Stimulated activated CD4-positive, alpha-beta T cell treated with anti-CD3 and anti-CD28 coated beads, Interleukin-4, amount 100 ng/mL, for 48 hours (primary cell): Measurements from ENCODE around the gene FAM13A.
"Not testable (repeated sequence)": the region's sequence is repeated elsewhere in the genome, so short reads cannot be mapped to it uniquely, and the experiment has no call there.

Source experiments
- DNase-seq, 2 donors: peaks; one replicate each; pipeline ENCODE4 v3.0.0-alpha.2; 2020; ENCODE audit warnings: low read depth in 2 of 2

The FAM13A gene

DNA sequence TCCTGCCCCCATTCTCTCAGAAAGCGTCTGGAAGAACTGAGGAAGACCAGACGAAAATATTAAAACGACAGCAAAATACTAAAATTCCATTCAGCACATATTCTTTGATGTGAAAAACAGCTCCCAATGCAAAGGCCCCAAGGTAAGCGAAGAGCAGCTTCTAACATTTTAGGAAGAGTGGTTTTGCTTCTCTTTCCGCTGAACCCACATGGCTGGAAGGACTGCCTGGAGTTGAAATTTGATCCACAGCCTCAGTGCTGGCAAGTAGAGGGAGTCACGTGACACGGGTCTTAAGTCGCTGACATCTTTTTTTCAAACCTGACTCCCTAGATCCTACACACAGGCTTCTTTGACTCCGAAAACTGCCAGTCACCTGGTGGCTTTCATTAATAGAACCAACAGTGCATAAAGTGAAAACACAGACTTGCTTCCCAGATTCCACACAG lies at the start of gene FAM13A:
Gene FAM13A, minus strand, starts transcription at position 233 of the 446 bp plus-strand sequence. Its CDS starts 221 bp downstream, at position 12.
- no peak for DNase-seq

DNA sequence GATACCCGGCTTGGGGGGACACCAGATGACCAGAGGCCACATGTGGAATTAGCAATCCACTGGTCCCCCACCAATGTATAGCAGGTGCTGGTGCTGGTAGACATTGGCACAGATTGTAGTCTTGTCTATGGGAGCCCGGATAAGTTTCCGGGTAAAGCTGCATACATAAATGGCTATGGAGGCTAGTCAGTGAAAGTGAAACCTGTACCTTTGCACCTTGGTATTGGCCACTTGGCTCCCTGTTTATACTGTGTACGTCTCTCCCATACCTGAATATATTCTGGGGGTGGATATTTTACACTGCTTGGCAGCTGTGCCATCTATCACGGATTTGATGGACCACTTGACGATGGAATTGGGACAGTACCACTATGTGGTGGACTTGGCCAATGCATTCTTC lies 48.7 kb upstream of the FAM13A start:
- DNase-seq = no peak

DNA sequence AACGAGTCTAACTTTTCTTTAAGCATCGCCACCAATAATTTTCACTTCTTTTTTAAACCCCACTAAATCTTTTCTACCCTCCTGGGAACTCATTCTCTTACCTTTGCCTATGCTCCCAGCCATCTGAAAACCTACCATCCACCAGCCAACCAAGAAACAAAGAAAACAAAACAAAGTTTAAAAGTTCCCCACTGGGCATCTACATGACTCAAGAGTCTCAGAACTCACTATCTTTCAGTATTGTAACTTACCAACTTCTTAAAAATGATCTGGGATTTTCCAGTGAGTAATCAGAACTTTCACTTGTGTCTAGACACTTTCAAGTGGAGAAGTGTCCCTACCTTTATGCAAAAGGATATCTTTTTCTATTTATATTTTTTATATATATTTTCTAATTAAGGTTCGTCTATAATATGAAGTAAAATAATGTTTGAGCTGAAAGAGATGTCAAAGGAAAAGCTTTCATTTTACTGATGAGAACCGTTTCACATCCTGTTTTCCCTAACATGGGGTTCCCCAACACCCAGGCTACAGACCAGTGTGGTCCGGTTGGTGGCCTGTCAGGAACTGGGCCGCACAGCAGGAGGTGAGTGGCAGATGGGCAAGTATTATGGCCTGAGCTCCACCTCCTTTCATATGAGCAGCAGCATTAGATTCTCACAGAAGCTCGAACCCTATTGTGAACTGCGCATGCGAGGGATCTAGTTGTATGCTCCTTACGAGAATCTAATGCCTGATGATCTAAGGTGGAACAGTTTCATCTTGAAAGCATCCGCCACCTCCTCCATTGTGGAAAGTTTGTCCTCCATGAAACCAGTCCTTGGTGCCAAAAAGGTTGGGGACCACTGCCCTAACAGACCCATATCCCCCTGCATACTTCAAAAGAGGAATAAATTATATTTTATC lies 44.5 kb upstream of the FAM13A start:
- DNase-seq = no peak

DNA sequence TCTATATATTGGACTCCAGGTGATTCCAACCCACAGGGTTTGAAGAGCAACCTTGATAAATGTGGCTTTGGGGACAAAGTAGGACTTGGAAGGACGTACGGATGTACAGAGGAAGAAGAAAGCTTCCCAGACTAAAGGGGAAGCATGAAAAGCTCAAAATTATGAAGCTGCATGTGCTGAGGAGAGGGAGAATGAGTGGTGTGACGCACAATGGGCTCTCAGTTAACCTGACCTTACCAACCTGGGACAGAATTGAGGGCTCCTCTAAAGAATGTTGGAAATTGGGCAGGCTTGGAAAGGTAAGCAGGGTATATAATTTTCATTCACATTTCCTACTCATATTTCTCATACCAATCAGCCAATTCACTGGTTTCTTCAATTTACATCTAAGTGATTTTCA lies 43.9 kb upstream of the FAM13A start:
- DNase-seq = no peak

DNA sequence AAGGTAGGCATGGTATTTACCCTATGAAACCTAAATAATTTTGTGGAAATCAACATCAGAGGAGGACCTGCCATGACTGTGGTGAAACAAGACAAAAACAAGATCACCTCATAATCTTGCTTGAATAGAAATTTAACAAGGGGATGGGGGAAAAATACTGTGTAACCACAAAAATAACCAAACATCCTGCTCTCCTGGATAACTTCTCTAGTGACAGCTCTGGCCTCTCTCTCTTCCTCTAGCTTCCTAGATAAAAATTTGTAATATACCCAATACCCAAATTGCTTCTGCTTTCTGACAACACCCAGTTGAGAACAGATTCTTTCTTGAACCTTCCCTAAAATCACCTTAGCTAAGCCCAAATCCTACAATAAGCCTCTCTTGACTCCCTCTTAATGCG lies 42.5 kb upstream of the FAM13A start:
- DNase-seq = no peak

DNA sequence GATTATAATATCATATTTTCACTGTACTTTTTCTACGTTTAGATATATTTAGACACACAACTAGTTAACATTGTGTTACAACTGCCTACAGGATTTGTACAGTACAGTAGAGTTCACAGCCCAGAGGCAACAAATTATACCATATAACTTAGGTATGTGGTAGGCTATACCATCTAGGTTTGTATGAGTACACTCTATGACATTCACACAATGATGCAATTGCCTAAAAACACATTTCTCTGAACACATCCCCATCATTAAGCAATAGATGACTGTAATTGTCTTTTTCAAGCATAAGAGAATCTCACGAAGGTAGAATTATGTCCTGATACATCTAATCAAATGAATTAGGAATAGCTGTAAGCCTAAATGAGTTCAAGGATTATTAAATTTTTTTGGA lies 42.0 kb upstream of the FAM13A start:
- DNase-seq = no peak

DNA sequence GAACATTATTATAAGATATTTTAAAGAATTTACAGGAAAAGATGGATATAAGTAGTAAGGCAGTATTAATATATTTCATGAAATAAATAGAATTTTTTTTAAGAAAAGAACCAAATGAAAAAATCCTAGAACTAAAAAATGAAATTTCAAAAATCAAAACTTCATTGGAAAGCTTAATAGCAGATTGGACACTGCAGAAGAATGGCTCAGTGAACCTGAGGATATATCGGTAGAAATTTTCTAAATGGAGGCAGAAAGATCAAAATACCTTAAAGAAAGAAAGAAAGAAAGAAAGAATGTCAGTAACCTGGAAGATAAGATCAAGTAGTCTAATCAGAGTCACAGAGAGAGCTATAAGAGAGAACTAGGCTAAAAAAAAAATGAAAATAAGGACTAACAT lies 21.3 kb upstream of the FAM13A start:
- no peak for DNase-seq

DNA sequence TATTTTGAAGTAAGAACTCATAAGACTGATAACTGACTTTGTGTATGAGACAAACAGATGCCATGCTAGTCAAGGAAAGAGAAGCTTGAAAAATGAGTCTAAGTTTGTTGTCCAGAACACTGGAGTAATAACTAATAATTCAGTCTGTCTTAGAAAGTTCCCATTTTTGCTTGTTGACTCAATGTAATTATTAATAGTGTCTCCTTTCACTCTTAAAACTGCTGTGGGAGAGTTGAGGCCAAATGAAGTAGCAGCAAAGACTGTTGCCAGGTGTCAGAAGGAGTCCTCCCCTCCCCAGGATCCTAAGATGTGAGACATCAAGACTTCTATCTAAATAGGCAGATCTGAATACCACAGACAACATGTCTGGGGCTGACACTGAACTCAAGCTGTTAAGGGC lies 20.8 kb upstream of the FAM13A start:
- no peak for DNase-seq

DNA sequence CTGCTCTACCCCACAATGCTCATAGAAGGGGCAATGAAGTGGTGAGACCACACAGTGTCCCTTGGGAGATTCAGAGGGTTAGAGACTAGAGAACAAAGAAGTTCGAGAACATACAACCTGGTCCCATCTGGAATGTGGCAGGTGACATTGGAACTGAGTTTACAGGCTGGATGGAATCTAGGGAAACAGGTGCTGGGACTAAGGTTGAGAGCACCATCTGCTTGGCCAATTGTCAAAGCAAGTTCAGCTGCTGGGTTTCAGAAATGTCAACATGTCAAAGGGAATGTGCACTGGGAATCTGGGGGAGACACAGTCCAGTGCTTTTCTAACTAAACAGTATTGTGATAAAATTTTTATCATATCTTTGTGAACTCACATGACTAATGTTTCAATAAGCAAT lies 15.9 kb upstream of the FAM13A start:
- no peak for DNase-seq

DNA sequence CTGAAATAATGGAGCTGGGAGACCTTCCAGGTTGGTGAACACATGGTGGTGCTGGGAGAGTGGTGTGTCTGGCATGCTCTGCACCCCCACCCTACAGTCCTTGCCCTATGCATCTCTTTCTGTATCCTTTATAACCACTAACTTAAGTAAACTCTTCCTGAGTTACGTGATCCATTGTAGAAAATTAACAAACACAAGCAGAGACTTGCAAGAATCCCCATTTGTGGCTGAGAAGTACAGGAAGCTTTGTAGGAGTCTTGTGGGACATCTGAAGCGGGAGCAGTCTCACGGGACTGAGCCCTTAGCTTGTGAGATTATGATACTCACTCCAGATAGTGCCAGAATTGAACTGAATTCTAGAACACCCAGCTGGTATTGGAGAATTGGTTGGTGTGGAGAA lies 14.3 kb upstream of the FAM13A start:
- no peak for DNase-seq

DNA sequence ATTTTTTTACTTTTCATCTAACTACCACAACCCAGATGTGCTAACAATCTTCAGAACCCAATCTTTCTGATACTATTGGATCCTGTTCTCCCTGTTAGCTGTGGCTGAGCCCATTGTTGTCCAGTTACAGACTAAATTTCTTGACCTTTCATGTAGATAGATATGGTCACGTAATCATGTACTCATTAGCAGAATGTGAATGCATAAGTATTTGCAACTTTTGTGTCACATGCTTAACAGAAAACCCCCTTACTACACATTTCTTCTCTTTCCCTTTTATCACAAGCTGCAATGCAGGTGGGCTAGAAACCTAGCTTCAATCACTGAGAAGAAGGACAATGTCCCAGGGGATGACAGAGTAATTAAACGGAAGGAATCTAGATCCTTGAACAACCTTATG lies 13.1 kb upstream of the FAM13A start:
- DNase-seq = no peak

DNA sequence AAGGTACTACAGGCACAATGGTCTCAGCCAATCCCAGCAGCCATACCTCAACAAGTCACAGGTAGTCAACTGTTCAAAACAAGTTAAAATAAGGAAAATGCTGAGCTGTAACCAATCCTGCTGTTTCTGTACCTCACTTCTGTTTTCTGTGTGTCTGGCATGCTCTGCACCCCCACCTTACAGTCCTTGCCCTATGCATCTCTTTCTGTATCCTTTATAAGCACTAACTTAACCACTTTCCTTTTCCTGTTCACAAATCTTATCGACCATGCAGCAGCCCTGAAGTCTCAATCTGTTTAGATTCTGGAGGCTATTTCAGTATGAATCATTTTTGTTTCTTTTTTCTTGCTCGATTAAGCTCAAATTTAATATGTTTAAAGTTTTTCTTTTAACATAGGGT lies 12.5 kb upstream of the FAM13A start:
- no peak for DNase-seq

DNA sequence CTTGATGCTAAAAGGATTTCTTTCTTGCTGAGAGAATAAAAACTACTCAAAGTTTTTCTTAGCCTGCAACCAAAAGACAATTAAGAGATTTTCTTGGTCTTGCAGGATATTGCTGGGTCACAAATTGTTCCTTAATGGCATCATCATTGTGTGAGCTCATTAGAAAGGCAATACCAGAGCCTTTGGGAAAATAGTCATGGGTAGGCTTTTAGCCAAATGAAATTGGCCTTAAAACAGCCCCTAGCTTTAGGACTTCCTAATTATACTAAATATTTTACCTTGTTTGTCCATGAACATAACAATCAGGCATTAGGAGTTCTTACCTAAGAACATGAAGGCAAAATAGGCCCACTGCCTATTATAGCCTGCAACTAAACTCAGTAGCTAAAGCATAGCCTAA lies 10.4 kb upstream of the FAM13A start:
- no peak for DNase-seq

DNA sequence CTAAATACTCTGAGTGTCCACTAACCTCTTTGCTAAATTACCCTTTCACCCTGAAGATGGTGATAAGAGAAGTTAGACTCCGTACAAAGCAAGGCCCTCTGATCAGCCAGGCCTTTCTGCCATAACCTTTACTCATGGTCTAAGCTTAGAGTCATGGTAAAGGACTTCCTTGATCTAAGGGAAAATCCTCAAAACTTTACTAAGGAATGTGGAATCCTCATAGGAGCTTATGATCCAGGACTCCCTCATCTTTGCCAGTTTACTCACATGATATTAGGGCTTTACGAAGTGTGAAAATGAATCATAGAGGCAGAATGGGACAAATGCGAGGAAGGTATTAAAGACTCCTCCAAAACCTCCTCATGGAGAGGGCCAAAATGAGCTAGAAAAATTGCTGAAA lies 7.9 kb upstream of the FAM13A start:
- no peak for DNase-seq

DNA sequence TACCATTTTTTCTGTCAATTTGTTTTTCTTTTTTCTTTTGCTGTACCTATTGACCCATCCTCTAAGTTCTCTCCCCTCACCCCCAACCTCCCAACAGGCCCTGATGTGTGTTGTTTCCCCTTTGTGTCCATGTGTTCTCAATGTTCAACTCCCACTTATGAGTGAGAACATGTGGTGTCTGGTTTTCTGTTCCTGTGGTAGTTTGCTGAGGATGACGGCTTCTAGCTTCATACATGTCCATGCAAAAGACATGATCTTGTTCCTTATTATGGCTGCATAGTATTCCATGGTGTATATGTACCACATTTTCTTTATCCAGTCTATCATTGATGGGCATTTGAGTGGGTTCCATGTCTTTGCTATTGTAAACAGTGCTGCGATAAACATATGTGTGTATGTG lies 859 bp upstream of the FAM13A start:
- not testable (repeated sequence) for DNase-seq

DNA sequence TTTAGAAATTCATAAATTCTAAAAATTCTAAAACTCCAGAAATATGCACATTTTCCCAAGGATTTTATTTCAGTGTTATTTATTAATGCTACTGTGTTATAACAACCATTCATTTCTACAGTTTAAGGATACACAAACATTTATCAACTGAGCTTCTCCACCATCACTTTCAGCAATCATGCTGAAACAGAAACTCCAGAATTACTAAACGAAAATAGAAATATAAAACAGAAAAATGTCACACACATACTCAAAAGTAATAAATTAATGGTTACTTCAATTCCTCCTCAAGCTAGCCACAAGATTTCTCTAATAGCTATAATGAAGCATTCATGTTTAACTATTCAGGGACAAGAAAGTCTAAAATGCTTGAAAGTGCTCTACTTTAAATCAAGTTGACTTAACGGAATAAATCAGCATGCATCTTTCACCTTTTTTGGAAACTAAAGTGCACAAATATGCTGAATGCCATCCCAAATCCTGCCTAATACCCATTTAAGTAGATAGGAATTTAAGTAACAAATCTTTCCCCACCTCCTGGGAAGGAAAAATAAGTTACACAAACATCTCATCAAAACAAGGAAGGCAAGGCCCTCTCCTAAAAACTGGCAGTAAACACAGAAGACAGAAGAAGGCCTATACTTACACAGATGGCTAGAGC lies 563 bp downstream of the FAM13A start:
- no peak for DNase-seq

DNA sequence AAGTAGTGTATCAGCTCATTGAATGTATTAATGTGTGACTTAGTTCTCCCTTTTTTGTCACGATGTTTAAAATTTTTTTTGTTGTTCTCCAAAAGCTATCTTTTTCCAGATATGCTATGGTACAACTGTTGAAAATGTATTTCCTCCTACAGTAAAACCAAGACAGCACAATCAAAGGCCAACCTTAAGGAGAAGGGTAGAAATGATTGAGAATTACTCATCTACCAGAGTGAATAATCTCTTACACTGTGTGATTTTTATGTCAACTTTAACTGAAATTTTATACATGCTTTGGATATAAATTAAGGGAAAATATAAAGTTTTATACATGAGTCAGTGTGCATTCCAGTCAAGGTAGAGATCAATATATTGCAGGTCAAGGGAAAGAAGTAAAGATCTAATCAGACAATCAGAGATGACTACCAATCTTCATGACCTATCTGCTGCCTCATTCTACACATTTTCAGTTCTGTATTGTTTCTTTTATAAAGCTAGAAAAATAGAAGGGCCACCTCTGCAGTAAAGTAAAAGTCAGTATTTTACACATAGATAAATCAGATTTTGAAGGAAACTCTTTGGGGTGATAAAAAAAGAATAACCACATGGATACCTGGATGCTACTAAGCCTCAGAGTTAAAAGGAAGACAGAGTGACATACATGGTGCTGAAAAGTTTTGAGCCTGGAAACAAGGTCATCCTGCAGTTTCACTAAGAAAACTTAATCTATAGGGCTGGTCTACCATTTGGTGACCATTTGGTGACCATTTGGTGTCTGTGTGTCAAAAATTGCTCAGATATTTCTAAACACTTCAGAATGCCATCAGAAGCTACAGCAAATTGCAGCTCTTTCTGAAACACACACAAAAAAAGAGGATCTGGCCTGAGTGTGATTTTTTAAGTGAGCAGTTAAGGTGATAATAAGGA lies 1.6 kb downstream of the FAM13A start:
- DNase-seq = no peak

DNA sequence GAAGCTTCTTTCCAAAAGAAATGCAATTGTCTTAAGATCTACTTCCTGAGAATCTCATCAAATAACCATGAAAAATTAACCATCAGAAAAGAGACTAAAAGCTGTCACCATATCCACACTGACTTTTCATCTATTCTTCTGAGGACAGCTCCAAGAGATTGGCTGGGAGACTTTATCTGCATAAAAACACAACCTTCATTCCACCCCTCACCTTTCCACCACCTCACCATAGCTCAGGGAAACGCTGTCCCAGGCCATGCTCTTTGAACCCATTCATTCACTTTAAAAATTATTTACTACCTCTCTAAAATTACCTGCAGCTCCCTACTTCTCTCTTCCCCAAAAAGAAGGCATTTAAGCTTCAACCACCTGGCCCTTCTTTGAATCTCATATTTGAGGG lies 2.4 kb downstream of the FAM13A start:
- no peak for DNase-seq

DNA sequence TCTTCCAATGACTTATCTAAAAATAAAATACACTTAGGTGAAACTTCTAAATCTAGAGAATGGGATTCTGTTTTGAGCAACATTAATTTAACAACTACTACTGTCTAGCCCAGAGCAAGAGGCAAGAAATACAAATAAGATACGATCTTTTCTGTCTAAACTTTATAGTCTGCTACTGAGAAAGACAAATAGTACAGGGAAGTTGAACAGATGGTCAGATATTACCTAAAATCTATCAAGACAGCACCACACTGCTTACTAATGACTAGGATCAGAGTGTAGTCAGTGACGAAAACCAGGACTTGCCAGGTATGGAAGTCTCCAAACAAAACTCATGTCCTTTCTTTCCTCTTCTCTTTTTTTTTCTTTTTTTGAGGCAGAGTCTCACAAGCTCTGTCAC lies 7.1 kb downstream of the FAM13A start:
- no peak for DNase-seq

DNA sequence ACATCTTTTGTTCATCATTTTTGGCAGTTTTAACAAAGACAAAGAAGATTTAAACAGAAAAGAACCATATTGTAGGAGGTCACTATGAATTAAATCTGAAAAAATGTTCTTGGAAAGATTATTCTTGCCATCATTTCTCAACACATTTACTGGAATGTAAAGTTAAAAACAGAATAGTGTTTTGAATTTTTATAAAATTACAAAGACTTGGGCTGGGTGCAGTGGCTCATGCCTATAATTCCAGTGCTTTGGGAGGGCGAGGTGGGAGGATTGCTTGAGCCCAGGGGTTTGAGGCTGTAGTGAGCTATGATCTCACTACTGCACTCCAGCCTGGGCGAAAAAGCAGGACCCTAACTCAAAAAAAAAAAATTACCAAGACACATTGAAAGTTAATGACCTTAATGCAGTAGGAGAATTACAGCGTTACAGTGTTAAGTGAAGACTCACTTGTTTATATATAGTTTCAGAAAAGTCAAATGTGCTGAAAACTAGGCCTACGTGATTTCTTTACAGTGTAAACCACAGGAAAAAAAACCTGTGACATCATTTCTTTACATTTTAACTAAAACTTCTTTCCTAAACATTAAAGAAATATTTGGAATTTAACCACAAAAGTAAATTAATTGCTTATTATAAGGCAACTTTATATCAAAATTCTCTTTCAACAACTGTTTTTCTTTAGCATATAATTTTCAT lies 7.9 kb downstream of the FAM13A start:
- no peak for DNase-seq

DNA sequence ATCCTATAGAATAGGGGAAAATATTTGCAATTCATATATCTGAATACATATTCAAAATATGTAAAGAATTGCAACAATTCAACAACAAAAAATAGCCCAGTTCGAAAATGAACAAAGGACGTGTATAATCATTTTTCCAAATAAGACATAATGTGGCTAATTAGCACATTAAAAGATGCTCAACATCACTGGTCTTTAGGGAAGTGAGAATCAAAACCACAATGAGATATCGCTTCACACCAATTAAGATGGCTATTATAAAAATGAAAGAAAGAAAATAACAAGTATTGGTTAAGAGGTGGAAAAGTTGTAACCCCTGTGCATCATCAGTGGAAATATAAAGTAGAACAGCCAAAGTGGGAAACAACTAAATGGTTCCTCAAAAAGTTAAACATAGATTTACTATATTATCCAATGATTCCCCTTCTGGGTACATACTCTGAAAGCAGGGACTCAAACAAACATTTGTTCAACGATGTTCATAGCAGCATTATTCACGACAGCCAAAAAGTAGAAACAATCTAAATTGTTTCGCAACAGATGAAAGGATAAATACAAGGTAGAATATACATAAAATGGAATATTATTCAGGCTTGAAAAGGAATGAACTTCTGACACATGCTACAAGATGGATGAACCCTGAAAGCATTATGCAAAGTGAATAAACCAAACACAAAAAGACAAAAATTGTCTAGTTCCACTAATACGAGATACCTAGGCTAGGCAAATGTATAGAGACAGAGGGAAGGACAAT lies 12.7 kb downstream of the FAM13A start:
- no peak for DNase-seq
